WERI-Rb-1 (cell line): Measurements from ENCODE around the gene POLR2H.

Experiments
- DNase-seq: peaks from one replicate; pipeline ENCODE4 v3.0.0-alpha.2; 2020
- H3K27ac ChIP-seq: fragments of 250-450 bp; sonication (Bioruptor Pico); 2 replicates; pipeline ENCODE4 v1.5.1; 2020; ENCODE audit warnings: mild to moderate bottlenecking, moderate library complexity
- H3K27me3 ChIP-seq: fragments of 250-450 bp; sonication (Bioruptor Pico); 2 replicates; pipeline ENCODE4 v1.5.1; 2021; ENCODE audit warnings: mild to moderate bottlenecking, low read depth, moderate library complexity; ENCODE audit not compliant: insufficient read depth, severe bottlenecking
- H3K36me3 ChIP-seq: fragments of 250-450 bp; sonication (Bioruptor Pico); 2 replicates; pipeline ENCODE4 v1.5.1; 2020; ENCODE audit warnings: mild to moderate bottlenecking, moderate library complexity
- H3K4me3 ChIP-seq: 2 replicates; pipeline ENCODE4 v1.5.1; 2011; ENCODE audit warnings: low read depth, mild to moderate bottlenecking, control low read depth, low read length
- H3K9me3 ChIP-seq: fragments of 250-450 bp; sonication (Bioruptor Pico); 2 replicates; pipeline ENCODE4 v1.5.1; 2021; ENCODE audit warnings: mild to moderate bottlenecking, moderate library complexity; ENCODE audit not compliant: severe bottlenecking
- TF ChIP-seq, protein P1 (sequence below): IDR thresholded peaks from 2 replicates; pipeline ENCODE4 v1.5.1; 2011; ENCODE audit warnings: low read depth, mild to moderate bottlenecking, control low read depth, inconsistent platforms, low read length

POLR2H gene

DNA sequence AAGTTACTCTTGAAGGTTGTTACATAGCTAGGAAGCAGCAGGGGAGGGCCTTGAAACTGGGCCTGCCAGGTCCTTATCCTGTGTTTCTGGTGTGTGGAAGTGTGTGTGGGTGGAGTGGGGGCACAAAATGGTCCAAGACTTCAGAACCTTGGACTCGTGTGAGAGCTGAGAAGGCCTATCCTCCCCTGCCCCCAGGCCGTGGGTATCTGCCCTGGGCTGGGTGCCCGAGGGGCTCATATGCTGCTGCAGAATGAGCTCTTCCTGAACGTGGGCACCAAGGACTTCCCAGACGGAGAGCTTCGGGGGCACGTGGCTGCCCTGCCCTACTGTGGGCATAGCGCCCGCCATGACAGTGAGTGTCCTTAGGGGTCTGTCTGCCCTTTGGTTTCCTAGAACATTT lies 22.8 kb downstream of the POLR2H start:
- H3K27me3 ChIP-seq: no peaks in the 10 kb centered on the region
- H3K4me3 ChIP-seq: no peak overlapping the region
- no peaks in the 10 kb centered on the region for H3K9me3 ChIP-seq
- DNase-seq: no peak
- H3K36me3 ChIP-seq: peaks cover 45% of the 10 kb centered on the region
- TF ChIP-seq, protein P1, sequence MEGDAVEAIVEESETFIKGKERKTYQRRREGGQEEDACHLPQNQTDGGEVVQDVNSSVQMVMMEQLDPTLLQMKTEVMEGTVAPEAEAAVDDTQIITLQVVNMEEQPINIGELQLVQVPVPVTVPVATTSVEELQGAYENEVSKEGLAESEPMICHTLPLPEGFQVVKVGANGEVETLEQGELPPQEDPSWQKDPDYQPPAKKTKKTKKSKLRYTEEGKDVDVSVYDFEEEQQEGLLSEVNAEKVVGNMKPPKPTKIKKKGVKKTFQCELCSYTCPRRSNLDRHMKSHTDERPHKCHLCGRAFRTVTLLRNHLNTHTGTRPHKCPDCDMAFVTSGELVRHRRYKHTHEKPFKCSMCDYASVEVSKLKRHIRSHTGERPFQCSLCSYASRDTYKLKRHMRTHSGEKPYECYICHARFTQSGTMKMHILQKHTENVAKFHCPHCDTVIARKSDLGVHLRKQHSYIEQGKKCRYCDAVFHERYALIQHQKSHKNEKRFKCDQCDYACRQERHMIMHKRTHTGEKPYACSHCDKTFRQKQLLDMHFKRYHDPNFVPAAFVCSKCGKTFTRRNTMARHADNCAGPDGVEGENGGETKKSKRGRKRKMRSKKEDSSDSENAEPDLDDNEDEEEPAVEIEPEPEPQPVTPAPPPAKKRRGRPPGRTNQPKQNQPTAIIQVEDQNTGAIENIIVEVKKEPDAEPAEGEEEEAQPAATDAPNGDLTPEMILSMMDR: no peak
- no peak overlapping the region for H3K27ac ChIP-seq

DNA sequence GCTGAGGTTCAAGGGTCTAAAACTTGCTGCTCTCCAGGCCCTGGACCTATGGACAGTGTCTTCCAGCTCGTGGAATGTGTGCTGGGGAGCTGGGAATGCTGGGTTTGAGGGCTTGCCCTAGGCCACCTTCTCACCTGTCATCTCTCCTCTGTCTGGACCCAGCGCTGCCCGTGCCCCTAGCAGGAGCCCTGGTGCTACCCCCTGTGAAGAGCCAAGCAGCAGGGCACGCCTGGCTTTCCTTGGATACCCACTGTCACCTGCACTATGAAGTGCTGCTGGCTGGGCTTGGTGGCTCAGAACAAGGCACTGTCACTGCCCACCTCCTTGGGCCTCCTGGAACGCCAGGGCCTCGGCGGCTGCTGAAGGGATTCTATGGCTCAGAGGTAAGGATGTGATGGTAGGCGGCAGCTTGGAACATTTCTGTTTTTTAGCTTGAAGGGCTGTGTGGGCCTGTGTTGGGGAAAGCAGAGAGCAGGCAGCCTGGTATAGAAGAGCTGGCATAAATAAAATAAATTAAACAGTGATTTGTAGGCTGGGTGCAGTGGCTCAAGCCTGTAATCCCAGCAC lies 23.4 kb downstream of the POLR2H start:
- Histone ChIP-seq H3K36me3 (peaks cover 45% of the 10 kb centered on the region), H3K9me3 (no peaks in the 10 kb centered on the region), H3K27ac (no peak overlapping the region), H3K27me3 (no peaks in the 10 kb centered on the region), H3K4me3 (no peak overlapping the region)
- DNase-seq: no peak
- TF ChIP-seq, protein P1: no peak

DNA sequence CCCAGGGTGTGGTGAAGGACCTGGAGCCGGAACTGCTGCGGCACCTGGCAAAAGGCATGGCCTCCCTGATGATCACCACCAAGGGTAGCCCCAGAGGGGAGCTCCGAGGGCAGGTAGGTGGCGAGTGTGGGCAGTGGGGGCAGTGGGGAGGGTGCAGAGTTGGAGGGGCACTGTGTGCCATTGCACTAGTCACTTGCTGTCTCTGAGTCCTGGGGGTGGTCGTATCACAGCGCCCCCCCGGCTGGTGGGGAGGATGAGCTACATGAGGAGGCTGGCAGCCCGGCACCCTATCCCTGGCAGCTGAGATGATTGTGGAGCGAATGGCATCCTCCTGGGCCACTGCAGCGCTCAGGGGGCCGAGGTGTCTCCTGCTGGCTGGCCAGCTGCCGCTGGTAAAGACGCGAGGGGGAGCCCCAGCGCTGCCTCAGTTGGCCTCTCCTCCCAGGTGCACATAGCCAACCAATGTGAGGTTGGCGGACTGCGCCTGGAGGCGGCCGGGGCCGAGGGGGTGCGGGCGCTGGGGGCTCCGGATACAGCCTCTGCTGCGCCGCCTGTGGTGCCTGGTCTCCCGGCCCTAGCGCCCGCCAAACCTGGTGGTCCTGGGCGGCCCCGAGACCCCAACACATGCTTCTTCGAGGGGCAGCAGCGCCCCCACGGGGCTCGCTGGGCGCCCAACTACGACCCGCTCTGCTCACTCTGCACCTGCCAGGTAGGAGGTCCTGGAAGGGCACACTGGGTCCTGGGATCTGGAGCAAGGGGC lies 24.7 kb downstream of the POLR2H start:
- Histone ChIP-seq H3K27ac (no peak overlapping the region), H3K27me3 (no peaks in the 10 kb centered on the region), H3K36me3 (peaks cover 45% of the 10 kb centered on the region), H3K4me3 (no peak overlapping the region), H3K9me3 (no peaks in the 10 kb centered on the region)
- TF ChIP-seq, protein P1: no peak
- DNase-seq: no peak

DNA sequence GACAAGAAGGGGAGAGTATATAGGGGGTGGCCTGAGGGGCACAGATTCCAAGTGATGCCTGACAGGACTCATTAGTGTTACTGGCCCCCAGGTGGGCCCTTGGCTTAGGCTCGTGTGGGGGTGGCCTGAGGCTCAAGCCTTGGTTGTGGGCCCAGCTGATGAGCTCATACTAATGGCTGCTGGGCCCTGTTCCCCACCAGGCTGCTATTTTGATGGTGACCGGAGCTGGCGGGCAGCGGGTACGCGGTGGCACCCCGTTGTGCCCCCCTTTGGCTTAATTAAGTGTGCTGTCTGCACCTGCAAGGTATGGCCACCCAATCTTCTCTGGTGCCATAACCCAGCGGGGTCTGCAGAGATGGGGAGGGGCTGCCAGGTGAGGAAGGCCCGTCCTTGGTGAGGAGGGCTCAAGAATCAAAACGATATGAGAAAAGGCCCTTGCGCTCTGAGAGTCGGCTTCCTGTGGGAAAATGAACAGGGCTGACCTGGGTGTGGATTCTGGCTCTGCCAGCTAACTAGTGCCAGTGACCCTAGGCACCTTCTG lies 25.7 kb downstream of the POLR2H start:
- Histone ChIP-seq H3K27ac (no peak overlapping the region), H3K36me3 (peaks cover 40% of the 10 kb centered on the region), H3K4me3 (no peak overlapping the region), H3K27me3 (no peaks in the 10 kb centered on the region), H3K9me3 (no peaks in the 10 kb centered on the region)
- TF ChIP-seq, protein P1: no peak
- DNase-seq: no peak

DNA sequence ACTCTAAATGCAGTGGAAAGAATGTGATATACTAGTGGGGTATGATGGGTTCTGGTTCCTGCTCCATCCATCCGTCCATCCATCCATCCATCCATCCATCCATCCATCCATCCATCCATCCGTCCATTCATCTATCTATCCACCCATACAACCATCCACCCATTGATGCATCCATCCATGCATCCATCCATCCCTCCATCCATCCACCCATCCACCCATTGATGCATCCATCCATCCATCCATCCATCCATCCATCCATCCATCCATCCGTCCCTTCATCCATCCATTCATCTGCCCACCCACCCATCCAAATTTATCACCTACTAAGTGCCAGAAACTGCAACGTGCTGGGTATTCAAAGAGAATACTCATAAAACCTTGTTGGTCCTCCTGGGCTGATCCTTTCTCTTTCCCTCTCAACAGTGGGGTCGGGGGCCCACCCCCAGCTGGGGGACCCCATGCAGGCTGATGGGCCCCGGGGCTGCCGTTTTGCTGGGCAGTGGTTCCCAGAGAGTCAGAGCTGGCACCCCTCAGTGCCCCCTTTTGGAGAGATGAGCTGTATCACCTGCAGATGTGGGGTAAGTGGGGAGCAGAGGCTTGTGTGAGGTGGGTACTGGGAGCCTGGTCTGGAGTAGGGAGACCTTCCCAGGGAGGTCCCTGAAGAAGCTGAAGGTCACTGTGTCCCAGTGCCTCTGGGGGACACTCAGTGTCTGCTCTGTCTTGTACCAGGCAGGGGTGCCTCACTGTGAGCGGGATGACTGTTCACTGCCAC lies 26.8 kb downstream of the POLR2H start:
- H3K36me3 ChIP-seq: peaks cover 31% of the 10 kb centered on the region
- no peak overlapping the region for H3K27ac ChIP-seq
- DNase-seq: no peak
- H3K9me3 ChIP-seq: no peaks in the 10 kb centered on the region
- no peak overlapping the region for H3K4me3 ChIP-seq
- TF ChIP-seq, protein P1: no peak
- no peaks in the 10 kb centered on the region for H3K27me3 ChIP-seq
